Esophagus squamous epithelium (tissue), 4 donors: ENCODE measurements around the gene MAD2L2.

Experiments used
- POLR2A ChIP-seq, 4 donors: fragments of 450-650 bp; IDR thresholded peaks; one replicate each; pipeline ENCODE4 v1.6.1; 2017; ENCODE audit warnings: antibody characterized with exemption in 4 of 4, mild to moderate bottlenecking in 4 of 4, moderate library complexity in 3 of 4
- TF ChIP-seq, protein P1 (sequence below), 6 experiments: fragments of 450-650 bp in 4 of 6; fragments of 200-600 bp in 2 of 6; sonication (generic) in 2 of 6; IDR thresholded peaks; one replicate each; pipeline ENCODE4 v1.5.1; 2016 to 2019; ENCODE audit warnings: antibody characterized with exemption in 6 of 6, mild to moderate bottlenecking in 4 of 6, moderate library complexity in 4 of 6

DNA sequence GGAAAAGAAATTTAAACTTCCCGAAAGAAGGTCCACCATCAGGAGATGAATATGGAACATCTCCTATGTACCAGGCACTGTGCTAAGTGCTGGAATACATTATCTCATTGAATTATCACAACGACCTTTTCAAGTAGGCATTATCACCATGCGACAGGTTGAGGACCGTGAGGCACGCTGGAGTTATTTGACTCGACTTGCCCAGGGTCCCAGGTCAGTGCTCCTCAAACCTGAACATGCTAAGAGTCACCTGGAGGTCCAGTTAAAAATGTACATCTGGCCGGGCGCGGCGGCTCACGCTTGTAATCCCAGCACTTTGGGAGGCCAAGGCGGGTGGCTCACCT lies 39.1 kb upstream of the MAD2L2 start:
- TF ChIP-seq, protein P1, sequence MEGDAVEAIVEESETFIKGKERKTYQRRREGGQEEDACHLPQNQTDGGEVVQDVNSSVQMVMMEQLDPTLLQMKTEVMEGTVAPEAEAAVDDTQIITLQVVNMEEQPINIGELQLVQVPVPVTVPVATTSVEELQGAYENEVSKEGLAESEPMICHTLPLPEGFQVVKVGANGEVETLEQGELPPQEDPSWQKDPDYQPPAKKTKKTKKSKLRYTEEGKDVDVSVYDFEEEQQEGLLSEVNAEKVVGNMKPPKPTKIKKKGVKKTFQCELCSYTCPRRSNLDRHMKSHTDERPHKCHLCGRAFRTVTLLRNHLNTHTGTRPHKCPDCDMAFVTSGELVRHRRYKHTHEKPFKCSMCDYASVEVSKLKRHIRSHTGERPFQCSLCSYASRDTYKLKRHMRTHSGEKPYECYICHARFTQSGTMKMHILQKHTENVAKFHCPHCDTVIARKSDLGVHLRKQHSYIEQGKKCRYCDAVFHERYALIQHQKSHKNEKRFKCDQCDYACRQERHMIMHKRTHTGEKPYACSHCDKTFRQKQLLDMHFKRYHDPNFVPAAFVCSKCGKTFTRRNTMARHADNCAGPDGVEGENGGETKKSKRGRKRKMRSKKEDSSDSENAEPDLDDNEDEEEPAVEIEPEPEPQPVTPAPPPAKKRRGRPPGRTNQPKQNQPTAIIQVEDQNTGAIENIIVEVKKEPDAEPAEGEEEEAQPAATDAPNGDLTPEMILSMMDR (IDR thresholded peaks at IDR 0.05) = no peak
- no peak for TF ChIP-seq POLR2A (IDR thresholded peaks at IDR 0.05)
